ENCODE data around the gene SNTA1.
"Not testable (repeated sequence)": the region's sequence is repeated elsewhere in the genome, so short reads cannot be mapped to it uniquely, and the experiment has no call there.

- not testable (repeated sequence) for TF ChIP-seq CTCF (optimal IDR thresholded peaks at IDR 0.05 in 1 of 3, IDR thresholded peaks at IDR 0.05 in 1 of 3, conservative IDR thresholded peaks at IDR 0.05 in 1 of 3; ENCODE audit: extremely low read depth in 1 of 3, insufficient read depth in 2 of 3, low read length in 3 of 3); EZH2 (IDR thresholded peaks at IDR 0.05; ENCODE audit: low read length)
Measured at GRCh38 chr20:33483186-33483585, 39.6 kb upstream of the SNTA1 start.
